ENCODE measurements around the gene KCNN3.

GRCh38 chr1:154663471-154664060, 206.5 kb downstream of the KCNN3 start:
- TF ChIP-seq CTCF (IDR thresholded peaks at IDR 0.05; ENCODE audit: low read depth, low read length), result no peak
- no peak for TF ChIP-seq POLR2A (IDR thresholded peaks at IDR 0.05; ENCODE audit: extremely low read depth, insufficient read length)
